ENCODE measurements around the gene KRTCAP2.

The KRTCAP2 gene

DNA sequence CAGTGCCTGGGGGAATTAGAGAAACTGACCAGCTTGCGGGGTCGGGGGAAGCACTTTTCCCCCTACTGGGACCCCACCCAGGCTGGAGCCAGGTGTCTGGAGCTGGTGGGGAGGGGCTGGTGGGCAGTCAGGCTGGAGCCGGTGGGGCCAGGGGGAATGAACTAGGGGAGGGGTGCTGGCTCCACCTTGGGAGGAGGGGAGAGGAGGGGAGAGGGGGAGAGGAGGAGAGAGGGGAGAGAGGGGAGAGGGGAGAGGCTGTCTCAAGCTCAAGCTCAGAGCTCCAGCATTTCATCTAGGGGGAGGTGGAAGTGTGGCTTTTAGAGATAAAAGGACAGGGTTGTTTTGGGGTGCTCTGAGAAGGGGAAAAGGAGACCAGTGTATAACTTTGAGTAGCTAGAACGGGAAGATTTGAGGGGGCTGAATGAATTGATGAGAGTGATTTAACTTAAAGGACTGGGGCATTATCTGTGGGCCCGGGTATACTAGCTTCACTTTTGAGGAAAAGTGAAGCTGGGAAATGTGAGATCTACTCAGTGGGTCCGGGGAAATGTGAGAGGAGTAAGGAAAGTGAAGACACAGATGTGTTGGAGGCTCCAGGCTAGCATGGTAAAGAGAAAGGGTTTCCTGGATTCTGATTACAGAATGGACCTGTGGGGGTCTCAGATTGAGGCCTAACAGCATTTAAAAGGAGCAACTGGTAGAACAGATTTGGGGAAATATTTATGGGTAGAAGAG lies 42.7 kb downstream of the KRTCAP2 start:
- no peak for DNase-seq

DNA sequence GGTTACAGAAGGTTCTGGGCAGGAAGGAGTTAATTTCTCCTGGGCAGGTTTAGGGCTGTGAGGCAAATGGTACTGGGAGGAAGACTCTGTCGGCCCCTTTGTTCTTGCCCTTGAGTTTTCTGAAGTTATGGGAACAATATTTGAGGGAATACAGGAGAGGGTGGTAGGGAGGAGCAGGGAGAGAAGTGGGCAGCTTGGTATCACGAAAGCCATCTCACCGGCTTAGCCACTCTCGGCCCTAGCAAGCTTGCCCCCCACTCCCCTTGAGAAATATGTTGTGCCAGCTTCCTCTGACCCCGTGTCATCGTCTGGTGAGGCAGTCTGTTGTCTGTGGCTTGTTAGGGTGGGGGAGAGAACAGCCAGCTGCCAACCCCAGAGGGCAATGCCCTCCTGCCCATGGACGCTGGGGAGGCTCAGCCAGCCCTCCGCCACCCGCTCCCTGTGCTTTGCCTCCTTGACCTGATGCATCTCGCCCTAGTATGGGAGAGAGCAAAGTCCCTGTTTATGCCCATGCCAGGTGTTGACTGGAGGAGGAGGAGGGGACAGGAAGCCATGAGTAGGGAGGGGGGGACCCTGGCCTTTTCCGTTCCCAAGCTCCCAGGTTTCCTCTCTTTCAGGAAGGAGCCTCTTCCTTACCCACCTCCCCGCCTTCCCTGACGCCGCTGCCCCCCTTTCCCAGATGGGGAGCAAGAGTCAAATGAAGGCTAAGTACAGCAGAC lies 44.2 kb downstream of the KRTCAP2 start:
- DNase-seq, result no peak

DNA sequence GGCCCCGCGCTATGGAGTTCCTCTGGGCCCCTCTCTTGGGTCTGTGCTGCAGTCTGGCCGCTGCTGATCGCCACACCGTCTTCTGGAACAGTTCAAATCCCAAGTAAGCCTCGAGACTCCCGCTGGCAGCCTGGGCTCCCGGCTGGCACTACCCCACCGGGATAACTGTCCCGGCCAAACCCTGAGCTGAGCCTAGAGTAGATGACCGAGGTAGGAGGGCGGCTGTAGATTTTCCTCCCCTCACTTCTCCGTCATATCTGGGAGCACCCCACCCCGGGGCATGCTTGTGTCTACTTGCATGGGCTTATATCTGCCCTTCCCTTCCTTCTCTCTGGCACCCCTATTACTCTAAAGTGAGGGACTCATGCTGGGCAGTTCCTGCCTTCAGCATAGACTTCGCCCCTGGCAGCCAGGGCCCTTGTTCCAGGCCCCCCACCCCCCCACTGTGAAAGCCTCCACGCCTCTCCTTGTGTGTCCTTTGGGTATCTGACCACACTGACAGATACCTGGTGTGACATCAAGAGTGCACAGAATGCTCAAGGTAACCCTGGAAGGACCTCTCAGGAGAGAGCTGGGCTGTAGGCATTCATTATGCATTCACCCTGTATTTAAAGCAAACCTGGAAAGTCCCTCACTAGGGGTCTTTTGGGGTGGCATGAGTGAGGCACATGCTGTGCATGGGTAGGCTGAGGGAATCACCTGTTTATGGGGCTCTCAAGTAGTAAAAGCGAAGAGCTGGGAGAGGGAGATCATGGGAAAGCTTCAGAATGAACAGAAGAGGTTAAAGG lies 44.9 kb downstream of the KRTCAP2 start:
- DNase-seq, result peak; percentile 17

DNA sequence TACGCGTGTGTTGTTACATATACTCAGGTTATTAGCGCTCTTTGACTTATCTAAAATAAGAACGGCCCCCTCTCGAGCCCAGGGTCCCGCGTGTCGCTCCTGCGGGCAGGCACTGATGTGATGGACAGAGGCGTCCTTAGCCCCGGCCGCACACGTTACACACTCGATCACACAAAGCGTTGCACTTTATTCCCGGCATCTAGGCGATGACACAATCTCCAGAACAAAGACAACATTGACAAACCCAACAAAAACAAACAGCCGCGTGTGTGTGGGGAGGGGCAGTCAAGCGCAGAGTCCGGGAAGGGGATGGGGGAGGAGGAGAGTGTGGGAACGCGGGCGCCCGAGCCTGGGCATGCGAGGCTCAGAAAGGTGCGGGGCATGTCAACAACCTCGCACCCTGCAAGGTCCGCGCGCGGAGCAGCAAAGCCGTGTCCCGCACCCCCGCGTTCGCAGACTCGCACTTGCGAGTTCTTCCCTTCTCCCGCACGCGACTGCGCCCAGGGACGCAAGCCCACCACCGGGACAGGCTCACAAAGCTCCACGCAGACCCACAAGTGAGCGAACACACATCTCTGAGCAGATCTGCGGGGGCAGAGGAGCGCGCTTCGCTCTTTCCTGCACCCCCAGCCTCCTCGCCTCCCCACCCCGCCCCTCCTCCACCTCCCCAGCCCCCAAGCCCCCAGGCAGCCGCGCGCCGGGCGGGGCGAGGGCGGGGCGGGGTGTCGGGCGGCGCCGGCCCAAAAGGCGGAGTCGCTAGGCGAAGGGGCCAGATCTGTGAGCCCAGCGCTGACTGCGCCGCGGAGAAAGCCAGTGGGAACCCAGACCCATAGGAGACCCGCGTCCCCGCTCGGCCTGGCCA lies 45.8 kb downstream of the KRTCAP2 start, which contains the start of gene EFNA1:
EFNA1 (plus strand) TSS at position 772 of the 862 bp plus-strand sequence. CDS start 102 bp downstream, outside the sequence.
- DNase-seq, result no peak

DNA sequence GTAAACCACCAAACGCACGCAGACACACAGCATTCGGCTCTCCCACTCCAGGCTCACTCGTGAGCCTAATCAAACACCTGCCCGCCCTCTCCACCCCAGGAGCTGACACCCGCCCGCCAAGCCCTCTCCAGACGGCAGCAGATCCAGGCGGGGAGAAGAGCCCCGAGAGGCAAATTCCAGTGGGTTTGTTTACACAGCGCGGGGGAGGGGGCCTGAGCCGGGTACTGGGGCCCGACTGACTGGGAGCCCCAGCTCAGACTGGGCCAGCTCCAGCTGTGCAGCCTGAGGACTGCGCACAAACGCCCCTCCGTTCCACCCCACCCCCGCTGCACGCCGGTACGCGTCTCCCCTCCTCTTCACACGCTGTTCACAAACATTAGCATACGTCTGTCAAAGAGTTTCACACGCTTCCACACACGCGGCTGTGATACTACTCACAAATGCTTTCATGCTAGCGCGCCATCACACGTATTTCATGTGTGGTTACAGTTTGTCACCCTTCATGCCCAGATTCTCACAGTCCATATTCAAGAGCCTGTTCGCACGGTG lies 46.5 kb downstream of the KRTCAP2 start:
- peak; percentile 37 for DNase-seq

DNA sequence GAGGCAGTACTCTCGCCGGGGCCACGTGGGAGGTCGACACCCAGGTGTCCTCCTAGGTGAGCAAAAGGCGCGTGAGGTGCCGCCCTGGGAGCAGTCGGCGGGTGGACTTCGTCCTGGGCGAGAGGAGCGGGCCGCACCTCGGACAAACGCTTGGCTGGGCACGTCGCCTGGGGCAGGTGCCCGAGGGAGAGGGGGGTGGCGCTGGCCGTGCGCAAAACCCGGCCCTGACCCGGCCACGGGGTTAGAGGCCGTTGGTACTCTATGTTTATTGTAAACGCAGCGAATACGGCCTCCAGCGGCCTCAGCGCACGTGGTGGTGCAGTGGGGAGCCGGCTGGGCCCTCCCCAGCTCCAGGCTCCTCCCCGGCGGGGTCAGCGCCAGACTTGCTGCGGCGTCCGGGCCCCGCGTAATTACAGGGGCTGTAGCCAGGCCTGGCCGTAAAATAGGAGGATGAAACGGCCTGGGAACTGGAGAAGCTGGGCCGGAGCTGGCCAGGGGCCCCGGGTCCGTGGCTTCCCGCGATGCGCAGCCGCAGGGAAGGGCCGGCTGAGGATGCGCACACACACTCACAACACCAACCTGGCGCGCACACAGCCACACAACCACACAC lies 47.1 kb downstream of the KRTCAP2 start:
- no peak for DNase-seq

DNA sequence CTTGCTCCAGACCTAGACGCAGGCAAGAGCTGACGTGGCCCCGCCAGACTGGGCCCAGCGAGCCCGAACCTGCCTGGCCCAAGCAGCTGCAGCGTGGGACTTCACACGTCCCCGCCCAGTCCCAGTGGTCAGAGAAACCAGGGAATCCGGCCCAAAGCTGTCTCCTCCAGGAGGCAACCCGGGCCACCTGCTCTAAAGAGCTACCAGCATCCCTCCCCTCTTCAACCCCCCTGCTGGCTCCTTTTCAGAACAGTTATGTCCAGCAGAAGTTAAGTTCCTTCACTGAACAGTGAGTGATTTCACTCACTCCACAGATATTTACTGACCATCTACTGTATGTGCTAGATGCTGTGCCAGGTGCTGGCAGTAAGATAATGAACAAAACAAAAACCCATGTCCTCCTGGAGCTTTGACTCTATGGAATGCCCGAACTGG lies 47.6 kb downstream of the KRTCAP2 start:
- DNase-seq, result no peak

DNA sequence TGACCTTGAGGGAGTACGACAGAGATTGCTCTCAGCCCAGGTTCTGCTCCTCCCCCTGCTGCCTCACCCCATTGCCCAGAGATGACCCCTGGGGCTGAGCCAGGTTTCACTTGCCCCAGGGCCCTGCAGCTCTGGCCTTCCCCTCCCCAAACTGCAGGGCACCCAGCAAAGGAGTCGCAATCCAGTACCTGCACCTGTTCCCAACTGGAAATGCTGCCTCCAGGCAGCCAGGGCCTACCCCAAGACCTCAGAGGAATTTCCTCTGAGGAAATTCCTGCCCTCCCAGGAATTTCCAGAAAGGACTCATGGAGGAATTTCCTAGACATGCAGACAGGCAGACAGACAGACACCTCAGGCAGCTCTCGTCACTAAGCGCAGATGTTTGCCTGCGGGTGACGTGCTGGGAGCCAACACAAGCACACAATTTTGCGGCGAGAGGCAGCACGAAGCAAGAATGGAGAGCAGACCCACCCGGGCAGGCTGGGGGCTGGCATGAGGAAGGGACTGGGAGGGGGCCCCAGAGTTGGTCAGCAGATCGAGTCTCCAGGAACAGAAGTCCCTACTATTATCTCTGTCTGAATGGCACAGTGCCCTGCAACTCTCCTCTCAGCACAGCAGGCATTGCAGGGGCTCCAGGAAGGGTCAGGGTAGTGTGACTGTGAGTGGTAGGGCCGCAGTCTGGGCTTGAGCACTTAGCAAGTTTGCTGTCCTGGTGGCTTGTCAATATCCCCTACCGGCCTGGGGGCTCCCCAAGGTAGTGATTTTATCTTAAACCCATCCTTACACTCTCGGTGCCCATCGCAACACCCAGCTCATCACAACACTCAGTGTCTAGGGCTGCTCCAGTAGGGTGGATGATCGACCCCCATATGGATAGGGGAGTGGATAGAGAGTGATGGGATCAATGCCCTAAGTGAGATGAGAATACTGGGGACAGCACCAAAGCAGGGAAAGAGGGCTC lies 48.3 kb downstream of the KRTCAP2 start:
- DNase-seq, result no peak

DNA sequence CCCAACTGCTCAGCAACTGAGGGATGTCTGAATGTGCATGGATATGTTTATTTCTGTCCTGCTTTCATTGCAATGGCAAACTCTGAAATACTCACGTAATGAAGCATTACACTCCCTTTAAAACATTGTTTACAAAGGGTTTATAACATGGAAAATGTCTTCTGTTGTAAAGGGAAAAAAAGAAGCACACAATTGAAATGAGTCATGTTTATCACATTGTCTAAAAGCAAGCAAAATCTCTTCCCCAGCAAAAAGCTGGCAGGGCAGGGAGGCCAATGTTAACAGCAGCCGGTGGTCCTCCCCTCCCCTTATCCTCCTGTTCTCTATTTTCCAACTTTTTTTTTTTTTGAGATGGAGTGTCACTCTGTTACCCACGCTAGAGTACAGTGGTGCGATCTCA lies 49.3 kb downstream of the KRTCAP2 start:
- no peak for DNase-seq

DNA sequence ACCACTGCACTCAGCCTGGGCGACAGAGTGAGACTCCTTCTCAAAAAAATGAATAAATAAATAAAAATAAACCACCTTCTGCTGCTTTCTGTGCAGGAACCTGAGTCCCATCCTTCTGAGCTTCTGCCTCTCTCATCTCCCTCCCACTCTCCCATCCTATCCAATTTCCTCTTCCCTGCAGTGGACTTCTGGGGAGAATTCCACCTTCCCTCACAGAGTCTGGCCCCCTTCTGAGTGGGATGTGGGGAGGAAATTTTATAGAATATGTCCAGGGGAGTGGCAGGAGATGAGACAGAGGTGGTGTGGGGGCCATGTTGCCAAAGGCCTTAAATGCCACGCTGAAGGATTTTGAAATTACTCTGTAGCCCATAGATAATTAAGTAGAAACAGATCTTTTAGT lies 50.8 kb downstream of the KRTCAP2 start:
- no peak for DNase-seq

DNA sequence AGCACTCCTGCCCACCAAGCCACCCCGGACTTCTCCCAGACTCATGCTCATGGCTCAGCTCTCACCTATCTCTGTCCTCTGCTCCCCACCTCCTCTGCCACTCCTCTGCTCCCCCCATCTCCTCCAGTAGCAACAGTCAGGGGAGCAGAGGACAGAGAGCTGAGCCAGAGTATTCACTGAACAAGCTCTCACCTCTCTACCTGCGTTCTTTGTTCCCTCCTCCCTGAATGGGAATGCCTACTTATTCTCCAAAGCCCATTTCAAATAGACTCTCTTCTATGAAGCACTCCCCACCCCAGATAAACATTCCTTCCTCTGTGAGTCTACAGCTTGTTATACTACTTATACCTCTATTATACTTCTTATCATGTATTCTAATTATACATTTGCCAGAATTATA lies 51.9 kb downstream of the KRTCAP2 start:
- DNase-seq, result no peak

DNA sequence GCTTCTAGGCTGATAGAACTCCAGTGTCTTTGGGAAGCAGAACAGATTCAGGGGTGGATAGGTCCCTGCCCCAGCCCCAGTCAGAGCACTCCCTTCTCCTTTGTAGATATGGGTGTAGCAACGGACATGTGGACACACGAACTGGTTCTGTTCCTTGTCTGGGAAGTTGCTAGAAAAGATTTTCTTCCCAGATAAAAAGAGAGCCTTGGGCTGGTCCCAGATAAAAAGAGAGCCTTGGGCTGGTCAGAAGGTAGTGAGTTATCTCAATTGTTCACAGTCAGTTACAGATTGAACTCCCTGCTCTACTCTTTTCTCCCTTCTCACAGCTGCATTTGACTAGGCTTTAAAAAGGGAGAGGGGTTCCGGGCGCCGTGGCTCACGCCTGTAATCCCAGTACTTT lies 52.9 kb downstream of the KRTCAP2 start:
- DNase-seq, result no peak
